Lower leg skin (tissue), 4 donors: ENCODE results near the gene CST4. TPM values are rescaled to one million over a fixed set of nuclear protein-coding genes. Genes with fewer than 3 reads are reported as not detected.
A peak's percentile ranks its signal among the peaks of the same experiment; 100 is the strongest.

Source experiments
- DNase-seq, 2 donors: peaks; one replicate each; pipeline ENCODE4 v3.0.0-alpha.2; 2019; ENCODE audit warnings: low spot score in 2 of 2
- H3K4me3 ChIP-seq: fragments of 200-600 bp; sonication (generic); 2 replicates; pipeline ENCODE4 v1.5.1; 2017; ENCODE audit warnings: mild to moderate bottlenecking, low read depth; ENCODE audit not compliant: poor library complexity, severe bottlenecking
- CTCF ChIP-seq, 3 donors: fragments of 450-650 bp; IDR thresholded peaks; one replicate each; pipeline ENCODE4 v1.5.1; 2016; ENCODE audit warnings: antibody characterized with exemption in 3 of 3, mild to moderate bottlenecking in 3 of 3, moderate library complexity in 2 of 3
- POLR2A ChIP-seq, 2 donors: fragments of 450-650 bp; IDR thresholded peaks; one replicate each; pipeline ENCODE4 v1.6.1; 2016 to 2017; ENCODE audit warnings: antibody characterized with exemption in 2 of 2, mild to moderate bottlenecking in 1 of 2, moderate library complexity in 1 of 2
- WGBS, 2 donors: methylation state at CpG; one replicate each; pipeline ENCODE4 v1.1.5; 2018; 5-methylcytosine and 5-hydroxymethylcytosine counted together
- intact Hi-C: fragments of 100-400 bp; cut with DNase I; formaldehyde crosslinking; loops from one replicate; pipeline ENCODE4 v1.15.0; 2023; ENCODE audit warnings: low total_unique reads
- total RNA-seq, 4 donors: library from RNA; depleted of rRNA; stranded (reverse); fragments of >200 nt; gene quantifications; one replicate each; pipeline ENCODE4 v1.1.0, GENCODE V29; 2016

CST4 gene
- total RNA-seq, 4 donors from 2014 or later, result not detected

GRCh38 chr20:23658336-23658735 is 30.5 kb downstream of the CST4 start:
- no peak overlapping the region for H3K4me3 ChIP-seq
- TF ChIP-seq CTCF (IDR thresholded peaks at IDR 0.05), result no peak
- TF ChIP-seq POLR2A (IDR thresholded peaks at IDR 0.05), result no peak
- DNase-seq, result no peak
- WGBS, 2 donors, result 52 to 60% methylated on average over 2 of the region's 2 CpGs
- intact Hi-C loops, result no loop called here

GRCh38 chr20:23657202-23657601 is 31.6 kb downstream of the CST4 start:
- H3K4me3 ChIP-seq, result no peak overlapping the region
- TF ChIP-seq CTCF (IDR thresholded peaks at IDR 0.05) (no peak), POLR2A (IDR thresholded peaks at IDR 0.05) (no peak)
- intact Hi-C loops, result no loop called here
- peak in 1 of 2 donors; percentile 72 for DNase-seq
- 74 to 79% methylated on average over 8 of the region's 8 CpGs for WGBS, 2 donors

- DNase-seq, result peak in 1 of 2 donors; percentile 83
- intact Hi-C loops, result no loop called here
- no peak overlapping the region for H3K4me3 ChIP-seq
- 71 to 79% methylated on average over 10 of the region's 10 CpGs for WGBS, 2 donors
- no peak for TF ChIP-seq POLR2A (IDR thresholded peaks at IDR 0.05)
- TF ChIP-seq CTCF (IDR thresholded peaks at IDR 0.05), result no peak
These were observed 32.5 kb downstream of the CST4 start for GRCh38 chr20:23656372-23656771.

- no peak overlapping the region for H3K4me3 ChIP-seq
- TF ChIP-seq CTCF (IDR thresholded peaks at IDR 0.05), result no peak
- no peak for TF ChIP-seq POLR2A (IDR thresholded peaks at IDR 0.05)
- intact Hi-C loops, result no loop called here
- 27 to 44% methylated on average over 23 of the region's 23 CpGs for WGBS, 2 donors
- peak in 1 of 2 donors; percentile 88 for DNase-seq
These were observed 33.2 kb downstream of the CST4 start for GRCh38 chr20:23655491-23656211.

GRCh38 chr20:23654717-23655116 is 34.1 kb downstream of the CST4 start:
- 43 to 45% methylated on average over 4 of the region's 4 CpGs for WGBS, 2 donors
- intact Hi-C loops, result no loop called here
- no peak overlapping the region for H3K4me3 ChIP-seq
- peak in 1 of 2 donors; percentile 39 for DNase-seq
- TF ChIP-seq POLR2A (IDR thresholded peaks at IDR 0.05) (no peak), CTCF (IDR thresholded peaks at IDR 0.05) (no peak)

- 18 to 35% methylated on average over 2 of the region's 2 CpGs for WGBS, 2 donors
- H3K4me3 ChIP-seq, result no peak overlapping the region
- DNase-seq, result peak in 1 of 2 donors; percentile 26
- intact Hi-C loops, result no loop called here
- TF ChIP-seq POLR2A (IDR thresholded peaks at IDR 0.05) (no peak), CTCF (IDR thresholded peaks at IDR 0.05) (no peak)
These were observed 34.8 kb downstream of the CST4 start for GRCh38 chr20:23654000-23654399.
